Activated naive CD8-positive, alpha-beta T cell treated with anti-CD3 and anti-CD28 coated beads, Interleukin-2, amount 10 ng/mL, durations not matched to agents 7 days and 5 days (primary cell): ENCODE measurements around the gene POLR2L. TPM values are rescaled to one million over a fixed set of nuclear protein-coding genes. Genes with fewer than 3 reads are reported as not detected.

ENCODE experiments used
- ATAC-seq: fragments of 150-1000 bp; cut with Tn5 transposase; one replicate; pipeline ENCODE4 v1.10.0; 2021; ENCODE audit warnings: low read depth, moderate library complexity
- POLR2A ChIA-PET: fragments of 350-600 bp; sonication (Branson Sonifier 250); formaldehyde crosslinking; loops from one replicate; lab custom pipeline; 2021; ENCODE audit warnings: antibody characterized with exemption; lab: Charles Lee
- DNase-seq: peaks from one replicate; pipeline ENCODE4 v3.0.0; 2021
- H3K27ac Mint-ChIP-seq: one replicate; pipeline ENCODE4 v1.8.0; 2022; ENCODE audit warnings: mild to moderate bottlenecking, mixed read lengths
- H3K27me3 Mint-ChIP-seq: one replicate; pipeline ENCODE4 v1.8.0; 2022; ENCODE audit warnings: mild to moderate bottlenecking, moderate library complexity, mixed read lengths
- H3K36me3 Mint-ChIP-seq: one replicate; pipeline ENCODE4 v1.8.0; 2021; ENCODE audit warnings: mild to moderate bottlenecking, mixed read lengths
- H3K4me1 Mint-ChIP-seq: one replicate; pipeline ENCODE4 v1.8.0; 2021; ENCODE audit warnings: mixed read lengths
- H3K4me3 Mint-ChIP-seq: one replicate; pipeline ENCODE4 v1.8.0; 2022; ENCODE audit warnings: mild to moderate bottlenecking, moderate library complexity, mixed read lengths
- H3K9me3 Mint-ChIP-seq: one replicate; pipeline ENCODE4 v1.8.0; 2021; ENCODE audit warnings: mixed read lengths
- total RNA-seq, 2 experiments: library from RNA; stranded (reverse); gene quantifications; one replicate each; pipeline ENCODE4 v1.2.3, GENCODE V29; 2021

The POLR2L gene
- total RNA-seq, 2 experiments from 2014 or later = 76.7 to 78.9 TPM

DNA sequence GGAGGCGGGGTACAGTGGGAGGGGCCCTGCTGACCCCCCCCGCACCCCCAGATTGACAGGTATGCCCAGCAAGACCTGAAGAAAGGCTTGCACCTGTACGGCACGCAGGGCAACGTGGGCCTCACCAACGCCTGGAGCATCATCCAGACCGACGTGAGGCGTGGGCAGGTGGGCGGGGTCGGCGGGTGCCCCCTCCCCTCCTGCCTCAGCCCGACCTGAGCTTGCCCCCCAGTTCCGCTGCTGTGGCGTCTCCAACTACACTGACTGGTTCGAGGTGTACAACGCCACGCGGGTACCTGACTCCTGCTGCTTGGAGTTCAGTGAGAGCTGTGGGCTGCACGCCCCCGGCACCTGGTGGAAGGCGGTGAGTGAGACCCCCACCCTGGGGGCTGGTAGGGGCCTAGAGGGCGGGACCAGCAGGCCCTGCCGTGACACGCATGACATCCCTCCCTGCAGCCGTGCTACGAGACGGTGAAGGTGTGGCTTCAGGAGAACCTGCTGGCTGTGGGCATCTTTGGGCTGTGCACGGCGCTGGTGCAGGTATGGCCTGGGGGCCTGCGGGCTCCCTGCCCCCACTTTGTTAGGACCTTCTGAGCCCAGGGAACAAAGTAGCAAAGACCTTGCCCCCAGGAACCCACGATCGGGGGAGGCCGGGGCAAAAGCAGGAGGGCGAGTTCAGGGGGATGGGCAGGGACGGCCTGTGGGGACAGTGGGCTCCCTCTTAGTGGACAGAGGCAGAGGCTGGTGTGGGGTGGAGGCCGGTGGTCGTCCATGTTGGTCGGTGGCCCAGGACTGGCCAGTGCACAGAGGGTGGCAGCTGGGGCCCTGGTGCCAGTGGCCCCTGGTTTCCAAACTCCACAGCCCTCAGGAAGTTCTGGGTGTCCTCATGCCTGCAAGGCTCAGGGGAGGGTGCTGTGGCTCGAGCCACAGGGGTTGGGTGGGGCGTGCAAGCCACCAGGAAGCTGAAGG, 23.4 kb upstream of the POLR2L start:
- POLR2A ChIA-PET = no interaction called here
- Mint-ChIP-seq H3K9me3 (no peaks in the 10 kb centered on the region), H3K27me3 (no peaks in the 10 kb centered on the region), H3K4me3 (no peak overlapping the region), H3K27ac (no peak overlapping the region), H3K36me3 (no peaks in the 10 kb centered on the region), H3K4me1 (no peaks in the 10 kb centered on the region)
- no peak for ATAC-seq
- DNase-seq = no peak

DNA sequence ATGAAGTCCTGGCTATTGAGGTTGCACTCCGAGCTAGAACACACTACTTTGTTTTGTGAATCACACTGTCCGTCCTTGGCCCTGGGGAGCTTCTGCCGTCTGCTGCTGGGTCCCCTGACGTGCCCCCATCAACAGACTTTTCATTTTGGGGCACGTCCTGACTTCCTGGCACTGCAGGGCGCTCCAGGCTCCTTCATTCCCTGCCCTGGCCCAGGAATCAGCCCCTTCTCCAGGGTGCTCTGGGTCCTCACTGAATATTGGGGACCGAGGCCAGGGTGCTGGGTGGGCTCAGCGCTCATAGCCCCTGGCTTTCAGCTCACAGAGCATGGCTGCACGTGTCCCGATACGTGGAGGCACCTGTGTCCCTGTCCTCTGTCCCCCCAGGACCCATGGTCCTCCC, 22.6 kb upstream of the POLR2L start:
- Mint-ChIP-seq H3K4me3 (no peak overlapping the region), H3K27ac (no peak overlapping the region), H3K9me3 (no peaks in the 10 kb centered on the region), H3K27me3 (no peaks in the 10 kb centered on the region), H3K4me1 (no peaks in the 10 kb centered on the region), H3K36me3 (no peaks in the 10 kb centered on the region)
- ATAC-seq (no peak), DNase-seq (no peak)
- POLR2A ChIA-PET = no interaction called here

DNA sequence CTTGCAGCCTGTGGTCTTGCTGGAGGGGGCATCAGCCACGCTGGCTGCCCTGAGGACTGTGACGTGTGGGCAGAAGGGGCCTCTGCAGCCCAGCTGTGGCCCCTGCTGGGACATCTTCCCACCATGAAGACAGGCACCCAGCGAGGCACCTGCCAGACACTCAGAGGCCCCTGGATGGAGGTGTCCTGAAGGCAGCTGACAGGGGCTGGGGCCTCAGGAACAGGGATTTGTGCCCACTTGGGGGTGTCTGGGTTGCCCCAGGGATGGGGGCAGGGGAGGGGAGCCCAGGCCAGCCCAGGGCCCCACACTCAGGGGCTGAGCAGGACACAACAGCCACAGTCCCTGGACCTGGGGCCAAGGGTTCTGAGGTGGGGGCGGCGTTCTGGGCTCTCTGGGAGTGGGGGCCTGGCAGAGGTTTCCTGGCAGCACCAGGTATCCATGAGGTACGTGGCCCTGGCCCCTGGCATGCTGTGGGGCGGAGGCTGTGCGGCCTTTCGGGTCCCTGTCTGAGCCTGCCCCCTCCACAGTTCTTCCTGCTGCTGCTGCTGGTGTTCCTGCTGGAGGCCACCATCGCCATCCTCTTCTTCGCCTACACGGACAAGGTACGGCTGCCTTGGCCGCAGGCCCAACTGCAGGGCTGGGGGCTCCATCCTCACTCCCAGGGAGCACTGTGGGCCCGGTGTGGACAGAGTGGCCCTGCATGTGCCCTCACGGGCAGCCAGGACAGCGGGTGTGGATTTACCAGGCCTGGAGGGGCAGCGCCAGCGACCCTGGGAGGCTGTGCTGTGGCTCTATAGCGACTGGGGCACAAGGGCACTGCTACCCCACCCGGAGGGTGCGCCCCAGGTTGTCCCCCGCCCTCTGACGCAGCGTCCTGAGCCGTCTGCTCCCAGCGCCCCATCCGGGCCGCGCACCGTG, 21.8 kb upstream of the POLR2L start:
- POLR2A ChIA-PET = no interaction called here
- no peaks in the 10 kb centered on the region for H3K36me3 Mint-ChIP-seq
- DNase-seq = no peak
- no peaks in the 10 kb centered on the region for H3K9me3 Mint-ChIP-seq
- H3K27ac Mint-ChIP-seq = no peak overlapping the region
- no peaks in the 10 kb centered on the region for H3K4me1 Mint-ChIP-seq
- no peak for ATAC-seq
- H3K27me3 Mint-ChIP-seq = no peaks in the 10 kb centered on the region
- H3K4me3 Mint-ChIP-seq = no peak overlapping the region

DNA sequence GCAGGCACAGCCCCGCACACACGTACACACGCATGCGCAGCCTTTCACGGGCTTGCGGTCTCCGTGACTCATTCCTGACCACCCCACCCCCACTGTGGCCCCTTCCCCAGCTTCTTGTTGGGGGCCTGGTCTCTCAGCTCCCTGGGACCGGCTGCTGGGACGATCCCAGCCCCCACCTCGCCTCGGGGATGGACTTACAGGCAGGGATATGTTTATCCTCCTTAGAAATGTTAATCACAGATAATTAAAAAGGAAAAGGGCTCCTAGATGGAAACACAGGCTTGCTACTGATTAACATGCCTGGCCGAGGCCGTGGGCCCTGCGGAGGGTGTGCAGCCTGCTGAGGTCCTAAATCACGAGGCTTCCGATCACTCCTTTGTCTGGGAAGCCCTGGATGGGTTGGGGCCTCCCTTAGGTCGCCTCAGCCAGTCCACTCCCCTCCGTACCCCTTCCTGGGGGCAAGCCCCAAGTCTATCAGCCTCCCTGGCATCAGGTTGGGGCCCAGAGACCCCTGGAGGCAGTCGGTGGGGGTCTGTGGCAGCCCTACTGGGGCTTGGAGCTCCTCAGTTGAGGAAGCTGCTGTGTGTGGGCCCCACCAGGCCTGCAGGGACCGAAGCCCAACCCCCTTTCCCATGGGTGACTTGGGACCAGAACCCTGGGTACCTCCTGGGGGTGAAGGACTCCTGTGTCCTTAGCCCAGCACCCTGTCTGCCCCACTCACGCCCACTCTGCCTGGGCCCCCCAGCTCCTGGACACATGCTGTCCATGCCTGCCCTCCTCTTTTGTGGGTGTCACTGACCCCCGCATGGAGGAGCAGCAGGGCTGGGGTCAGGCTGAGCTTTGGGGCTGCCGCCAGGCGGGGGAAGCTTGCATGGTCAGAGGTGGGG, 20.9 kb upstream of the POLR2L start:
- POLR2A ChIA-PET = no interaction called here
- DNase-seq (no peak), ATAC-seq (no peak)
- H3K27me3 Mint-ChIP-seq = no peaks in the 10 kb centered on the region
- no peaks in the 10 kb centered on the region for H3K9me3 Mint-ChIP-seq
- H3K36me3 Mint-ChIP-seq = peaks cover 2% of the 10 kb centered on the region
- H3K4me3 Mint-ChIP-seq = no peak overlapping the region
- no peaks in the 10 kb centered on the region for H3K4me1 Mint-ChIP-seq
- no peak overlapping the region for H3K27ac Mint-ChIP-seq

DNA sequence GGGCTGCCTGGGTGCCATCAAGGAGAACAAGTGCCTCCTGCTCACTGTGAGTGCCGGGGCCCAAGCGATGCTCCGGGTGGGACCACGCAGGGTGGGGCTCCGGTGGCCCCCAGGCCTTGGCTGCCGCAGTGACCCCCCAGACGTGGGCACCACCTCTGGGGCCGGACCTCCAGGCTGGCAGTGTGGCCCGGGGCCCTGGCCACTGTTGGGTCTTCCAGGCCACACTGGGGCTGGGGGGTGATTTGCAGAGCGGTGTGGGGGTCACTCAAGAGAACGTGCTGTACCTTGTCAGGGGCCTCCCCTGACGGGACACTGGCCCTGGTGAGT, 20.3 kb upstream of the POLR2L start:
- POLR2A ChIA-PET = no interaction called here
- no peak overlapping the region for H3K4me3 Mint-ChIP-seq
- H3K36me3 Mint-ChIP-seq = peaks cover 2% of the 10 kb centered on the region
- DNase-seq (no peak), ATAC-seq (no peak)
- no peak overlapping the region for H3K27ac Mint-ChIP-seq
- no peaks in the 10 kb centered on the region for H3K9me3 Mint-ChIP-seq
- no peaks in the 10 kb centered on the region for H3K27me3 Mint-ChIP-seq
- H3K4me1 Mint-ChIP-seq = no peaks in the 10 kb centered on the region

DNA sequence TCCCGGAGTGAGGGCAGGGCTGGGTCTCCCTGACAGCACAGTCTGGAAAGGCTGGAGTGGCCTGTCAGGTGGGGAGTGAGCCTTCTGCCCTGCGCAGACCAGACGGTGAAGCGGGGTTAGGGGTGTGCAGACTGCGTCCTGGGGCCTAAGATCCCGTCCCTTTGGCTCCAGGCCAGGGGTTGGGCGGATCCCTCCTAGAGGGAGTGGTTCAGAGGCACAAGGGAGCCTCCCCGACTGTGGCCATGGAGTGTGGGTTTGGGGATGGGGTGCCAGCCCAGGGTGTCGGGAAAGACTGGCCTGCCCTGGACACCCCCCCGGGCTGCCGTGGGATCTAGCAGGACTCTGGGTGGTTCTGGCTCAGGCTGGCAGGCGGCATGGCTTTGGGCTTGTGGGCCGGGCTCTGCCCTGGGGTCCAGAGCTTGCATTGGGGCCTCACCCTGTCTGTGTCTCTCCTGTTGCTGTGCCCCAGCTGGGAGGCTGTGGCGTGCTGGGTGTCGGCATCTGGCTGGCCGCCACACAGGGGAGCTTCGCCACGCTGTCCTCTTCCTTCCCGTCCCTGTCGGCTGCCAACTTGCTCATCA, 19.8 kb upstream of the POLR2L start:
- DNase-seq (no peak), ATAC-seq (no peak)
- Mint-ChIP-seq H3K4me3 (no peak overlapping the region), H3K36me3 (peaks cover 2% of the 10 kb centered on the region), H3K27me3 (no peaks in the 10 kb centered on the region), H3K4me1 (no peaks in the 10 kb centered on the region), H3K27ac (no peak overlapping the region), H3K9me3 (no peaks in the 10 kb centered on the region)
- POLR2A ChIA-PET = no interaction called here

DNA sequence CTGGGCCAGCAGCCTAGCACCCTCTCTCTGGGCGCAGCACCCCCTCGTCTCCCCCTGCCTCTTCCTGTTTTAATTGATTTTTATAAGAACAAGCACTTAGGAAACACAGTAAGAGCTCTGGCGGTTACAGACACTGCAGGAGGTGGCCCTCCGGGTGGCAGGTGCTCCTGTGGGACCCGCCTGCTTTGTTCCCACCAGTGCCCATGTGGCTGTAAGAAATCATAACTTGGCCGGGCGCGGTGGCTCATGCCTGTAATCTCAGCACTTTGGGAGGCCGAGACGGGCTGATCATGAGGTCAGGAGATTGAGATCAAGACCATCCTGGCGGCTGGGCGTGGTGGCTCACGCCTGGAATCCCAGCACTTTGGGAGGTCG, 18.8 kb upstream of the POLR2L start:
- Mint-ChIP-seq H3K27ac (no peak overlapping the region), H3K9me3 (no peaks in the 10 kb centered on the region), H3K36me3 (peaks cover 2% of the 10 kb centered on the region), H3K4me1 (no peaks in the 10 kb centered on the region), H3K4me3 (no peak overlapping the region), H3K27me3 (no peaks in the 10 kb centered on the region)
- ATAC-seq (no peak), DNase-seq (no peak)
- POLR2A ChIA-PET = no interaction called here

DNA sequence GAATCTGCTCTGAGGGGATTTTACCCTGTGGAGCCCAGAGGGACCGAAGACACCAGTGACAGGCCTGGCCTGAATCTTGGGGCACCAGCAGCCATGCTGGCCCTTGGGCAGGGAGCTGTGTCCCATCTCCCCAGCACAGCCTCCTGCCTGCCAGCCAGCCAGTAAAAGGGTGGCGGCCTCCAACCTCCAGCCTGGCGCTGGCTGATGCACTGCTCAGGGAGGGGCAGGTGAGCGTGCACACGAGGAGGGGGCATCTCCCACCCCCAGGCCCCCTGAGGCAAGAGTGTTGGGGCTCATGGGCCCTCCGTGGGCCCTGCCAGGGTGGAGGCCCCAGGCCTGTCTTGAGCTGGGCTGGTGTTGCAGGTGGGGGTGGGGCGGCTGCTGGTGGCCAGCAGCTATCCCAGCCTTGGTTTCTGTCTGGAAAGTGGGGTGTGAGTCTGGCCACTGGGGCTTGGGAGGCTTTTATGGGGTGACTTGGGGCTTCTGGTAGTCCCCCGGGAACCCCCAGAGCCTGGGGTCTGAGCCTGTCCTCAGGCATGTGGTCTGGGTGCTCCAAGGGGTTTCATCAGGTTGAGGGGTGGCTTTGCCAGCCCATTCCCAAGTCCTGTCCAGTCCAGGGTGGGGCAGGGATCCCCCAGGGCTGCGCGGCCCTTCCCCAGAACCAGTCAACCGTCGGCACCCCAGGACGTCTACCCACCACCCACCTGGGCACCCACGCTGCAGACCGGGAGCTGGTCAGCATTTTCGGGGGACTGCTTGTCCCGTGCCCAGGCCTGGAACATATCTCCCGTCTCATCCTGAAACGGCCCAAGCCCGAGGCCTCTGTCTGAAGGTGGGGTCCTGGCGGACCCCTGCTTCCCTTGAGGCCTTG, 18.1 kb upstream of the POLR2L start:
- peaks cover 2% of the 10 kb centered on the region for H3K36me3 Mint-ChIP-seq
- no peaks in the 10 kb centered on the region for H3K9me3 Mint-ChIP-seq
- no peak overlapping the region for H3K4me3 Mint-ChIP-seq
- H3K4me1 Mint-ChIP-seq = no peaks in the 10 kb centered on the region
- H3K27me3 Mint-ChIP-seq = no peaks in the 10 kb centered on the region
- POLR2A ChIA-PET = no interaction called here
- DNase-seq = no peak
- ATAC-seq = no peak
- no peak overlapping the region for H3K27ac Mint-ChIP-seq

DNA sequence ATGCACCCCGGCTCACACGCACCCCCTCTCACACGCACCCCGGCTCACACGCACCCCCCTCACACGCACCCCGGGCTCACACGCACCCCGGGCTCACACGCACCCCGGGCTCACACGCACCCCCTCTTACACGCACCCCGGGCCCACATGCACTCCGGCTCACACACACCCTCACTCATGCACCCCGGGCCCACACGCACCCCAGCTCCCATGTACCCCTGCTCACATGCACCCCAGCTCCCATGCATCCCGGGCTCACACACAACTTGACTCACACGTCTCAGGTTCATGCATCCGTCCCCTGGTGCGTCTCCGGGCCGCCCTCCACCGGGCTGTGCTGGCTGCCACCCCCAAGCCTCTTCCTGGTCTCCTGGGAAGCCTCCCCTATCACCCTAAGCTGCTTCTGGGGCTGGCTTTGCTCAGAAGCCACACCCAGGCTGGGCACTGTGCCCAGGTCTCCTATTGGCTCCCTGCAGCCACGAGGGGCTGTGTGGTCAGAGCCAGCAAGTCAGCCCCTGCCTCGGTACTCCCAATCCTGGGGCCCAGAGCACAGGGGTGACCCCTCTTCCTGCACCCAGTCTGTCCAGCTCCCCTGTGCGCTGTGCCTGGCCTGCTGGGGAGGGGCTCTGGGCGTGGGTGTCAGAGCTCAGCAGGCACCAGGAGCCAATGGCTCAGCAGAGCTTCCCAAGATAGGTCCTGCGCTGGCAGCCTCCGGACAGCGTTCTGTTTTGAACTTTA, 17.2 kb upstream of the POLR2L start:
- no peaks in the 10 kb centered on the region for H3K9me3 Mint-ChIP-seq
- DNase-seq (no peak), ATAC-seq (no peak)
- H3K4me1 Mint-ChIP-seq = no peaks in the 10 kb centered on the region
- H3K4me3 Mint-ChIP-seq = no peak overlapping the region
- POLR2A ChIA-PET = no interaction called here
- no peak overlapping the region for H3K27ac Mint-ChIP-seq
- H3K36me3 Mint-ChIP-seq = peaks cover 2% of the 10 kb centered on the region
- no peaks in the 10 kb centered on the region for H3K27me3 Mint-ChIP-seq

DNA sequence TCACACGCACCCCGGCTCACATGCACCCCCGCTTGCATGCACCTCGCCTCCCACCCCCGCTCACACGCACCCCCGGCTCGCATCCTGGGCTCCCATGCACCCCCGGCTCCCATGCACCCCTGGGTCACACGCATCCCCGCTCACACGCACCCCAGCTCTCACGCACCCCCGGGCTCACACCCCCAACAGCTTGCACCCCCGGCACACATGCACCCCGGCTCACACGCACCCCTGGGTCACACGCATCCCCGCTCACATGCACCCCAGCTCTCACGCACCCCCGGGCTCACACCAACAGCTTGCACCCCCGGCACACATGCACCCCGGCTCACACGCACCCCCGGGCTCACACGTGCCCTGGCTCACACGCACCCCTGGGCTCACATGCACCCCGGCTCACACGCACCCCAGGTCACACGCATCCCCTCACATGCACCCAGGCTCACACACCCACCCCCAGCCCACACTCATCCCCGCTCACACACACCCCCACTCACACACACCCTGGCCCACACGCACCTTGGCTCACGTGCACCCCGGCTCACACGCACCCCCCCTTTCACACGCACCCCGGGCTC, 16.5 kb upstream of the POLR2L start:
- no peaks in the 10 kb centered on the region for H3K27me3 Mint-ChIP-seq
- peaks cover 2% of the 10 kb centered on the region for H3K36me3 Mint-ChIP-seq
- H3K27ac Mint-ChIP-seq = no peak overlapping the region
- no peak for DNase-seq
- H3K4me1 Mint-ChIP-seq = no peaks in the 10 kb centered on the region
- ATAC-seq = no peak
- no peaks in the 10 kb centered on the region for H3K9me3 Mint-ChIP-seq
- H3K4me3 Mint-ChIP-seq = no peak overlapping the region
- POLR2A ChIA-PET = no interaction called here

DNA sequence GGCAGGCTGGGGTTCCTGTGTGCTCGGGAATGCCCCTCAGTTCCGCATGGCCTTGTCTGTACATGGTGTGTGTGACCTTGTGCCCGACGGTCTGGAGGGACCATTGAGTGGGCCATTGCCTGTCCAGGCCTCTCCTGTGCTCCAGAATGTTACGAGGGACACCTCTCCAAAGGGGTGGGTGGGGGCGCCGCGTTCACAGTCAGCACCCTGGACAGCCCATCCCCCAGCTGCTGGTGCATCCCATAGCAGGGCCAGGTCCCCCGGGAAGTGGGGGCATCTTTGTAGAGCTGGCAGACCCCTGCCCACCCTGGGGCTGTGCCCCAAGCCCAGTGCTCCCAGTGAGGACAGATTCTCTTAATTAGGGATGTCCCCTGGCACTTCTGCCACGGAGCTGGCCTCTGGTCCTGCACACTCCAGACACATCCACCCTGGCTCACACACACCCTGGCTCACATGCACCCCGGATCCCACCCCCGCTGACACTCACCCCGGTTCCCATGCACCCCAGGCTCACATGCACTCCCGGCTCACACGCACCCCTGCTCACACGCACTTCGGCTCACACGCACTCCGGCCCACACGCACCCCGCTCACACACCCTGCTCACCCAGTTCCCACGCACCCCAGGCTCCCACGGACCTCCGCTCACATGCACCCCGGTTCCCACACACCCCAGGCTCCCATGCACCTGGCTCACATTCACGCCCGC, 15.9 kb upstream of the POLR2L start:
- no peaks in the 10 kb centered on the region for H3K27me3 Mint-ChIP-seq
- no peaks in the 10 kb centered on the region for H3K9me3 Mint-ChIP-seq
- no peak overlapping the region for H3K4me3 Mint-ChIP-seq
- POLR2A ChIA-PET = no interaction called here
- DNase-seq = no peak
- no peak for ATAC-seq
- H3K27ac Mint-ChIP-seq = no peak overlapping the region
- H3K36me3 Mint-ChIP-seq = peaks cover 2% of the 10 kb centered on the region
- H3K4me1 Mint-ChIP-seq = no peaks in the 10 kb centered on the region
